ENCODE results near the gene POU3F2. TPM values are rescaled to one million over a fixed set of nuclear protein-coding genes. Genes with fewer than 3 reads are reported as not detected.

Gene POU3F2
- total and polyA plus RNA-seq, 2 of the 13 experiments (the other 11 are each of a cell fraction or from before 2014, with no cell fraction given), result not detected

- Histone ChIP-seq H3K9ac (ENCODE audit: insufficient read depth, low read depth, low read length) (no peak overlapping the region), H3K4me2 (ENCODE audit: low read depth, low read length) (no peak overlapping the region), H3K36me3 (replicated peaks in 1 of 2; ENCODE audit: control insufficient read depth in 1 of 2, insufficient read depth in 2 of 2, low read length in 2 of 2) (no peaks in the 10 kb centered on the region), H3K27me3 (ENCODE audit: control insufficient read depth in 1 of 2, insufficient read depth in 2 of 2, low read length in 2 of 2) (peaks cover 3 to 69% of the 10 kb centered on the region in 2 experiments; a peak in 4 of 5 replicates), H2AFZ (ENCODE audit: low read length) (no peak overlapping the region), H4K20me1 (ENCODE audit: insufficient read depth, low read length) (no peaks in the 10 kb centered on the region), H3K27ac (ENCODE audit: extremely low read length, insufficient read depth, low read length) (no peak overlapping the region), H3K4me1 (ENCODE audit: insufficient read depth, low read length) (no peaks in the 10 kb centered on the region), H3K79me2 (ENCODE audit: insufficient read depth, low read length) (no peaks in the 10 kb centered on the region), H3K4me3 (replicated peaks in 1 of 3; ENCODE audit: insufficient read depth in 1 of 3, low read depth in 2 of 3, low read length in 3 of 3) (no peak overlapping the region), H3K9me3 (ENCODE audit: low read length) (no peaks in the 10 kb centered on the region)
- ATAC-seq (no peak), FAIRE-seq (no peak), DNase-seq (ENCODE audit: low spot score) (no peak)
- ChIA-PET POLR2A (no interaction called here), CTCF (ENCODE audit: low intra/inter-chr PET ratio, low total read pairs) (no interaction called here)
- WGBS (ENCODE audit: low lambda C conversion rate), result 21% methylated on average over 19 of the region's 19 CpGs
- intact Hi-C loops (cut with micrococcal nuclease; ENCODE audit: unreplicated experiment), result no loop called here
- TF ChIP-seq GATAD1 (CRISPR knock-in tag; IDR thresholded peaks at IDR 0.05), result no peak
- TF ChIP-seq TRAFD1 (CRISPR knock-in tag; IDR thresholded peaks at IDR 0.05; ENCODE audit: borderline replicate concordance), result no peak
- no peak for TF ChIP-seq NFYC (CRISPR knock-in tag; IDR thresholded peaks at IDR 0.05)
- no peak for TF ChIP-seq RFXAP (CRISPR knock-in tag; IDR thresholded peaks at IDR 0.05; ENCODE audit: borderline replicate concordance)
- TF ChIP-seq NR1H2 (CRISPR knock-in tag; IDR thresholded peaks at IDR 0.05; ENCODE audit: borderline replicate concordance, low read depth), result no peak
- TF ChIP-seq, protein P1, sequence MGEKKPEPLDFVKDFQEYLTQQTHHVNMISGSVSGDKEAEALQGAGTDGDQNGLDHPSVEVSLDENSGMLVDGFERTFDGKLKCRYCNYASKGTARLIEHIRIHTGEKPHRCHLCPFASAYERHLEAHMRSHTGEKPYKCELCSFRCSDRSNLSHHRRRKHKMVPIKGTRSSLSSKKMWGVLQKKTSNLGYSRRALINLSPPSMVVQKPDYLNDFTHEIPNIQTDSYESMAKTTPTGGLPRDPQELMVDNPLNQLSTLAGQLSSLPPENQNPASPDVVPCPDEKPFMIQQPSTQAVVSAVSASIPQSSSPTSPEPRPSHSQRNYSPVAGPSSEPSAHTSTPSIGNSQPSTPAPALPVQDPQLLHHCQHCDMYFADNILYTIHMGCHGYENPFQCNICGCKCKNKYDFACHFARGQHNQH (CRISPR knock-in tag; IDR thresholded peaks at IDR 0.05), result no peak
- no peak for TF ChIP-seq HES4 (CRISPR knock-in tag; IDR thresholded peaks at IDR 0.05; ENCODE audit: borderline replicate concordance)
- TF ChIP-seq ZNF296 (CRISPR knock-in tag; conservative IDR thresholded peaks at IDR 0.05), result no peak
- no peak for TF ChIP-seq ZBTB38 (CRISPR knock-in tag; IDR thresholded peaks at IDR 0.05)
- TF ChIP-seq ZNF230 (CRISPR knock-in tag; IDR thresholded peaks at IDR 0.05), result no peak
- TF ChIP-seq, protein P2, sequence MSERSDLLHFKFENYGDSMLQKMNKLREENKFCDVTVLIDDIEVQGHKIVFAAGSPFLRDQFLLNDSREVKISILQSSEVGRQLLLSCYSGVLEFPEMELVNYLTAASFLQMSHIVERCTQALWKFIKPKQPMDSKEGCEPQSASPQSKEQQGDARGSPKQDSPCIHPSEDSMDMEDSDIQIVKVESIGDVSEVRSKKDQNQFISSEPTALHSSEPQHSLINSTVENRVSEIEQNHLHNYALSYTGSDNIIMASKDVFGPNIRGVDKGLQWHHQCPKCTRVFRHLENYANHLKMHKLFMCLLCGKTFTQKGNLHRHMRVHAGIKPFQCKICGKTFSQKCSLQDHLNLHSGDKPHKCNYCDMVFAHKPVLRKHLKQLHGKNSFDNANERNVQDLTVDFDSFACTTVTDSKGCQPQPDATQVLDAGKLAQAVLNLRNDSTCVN (CRISPR knock-in tag; IDR thresholded peaks at IDR 0.05; ENCODE audit: borderline replicate concordance), result no peak
- TF ChIP-seq, protein P3, sequence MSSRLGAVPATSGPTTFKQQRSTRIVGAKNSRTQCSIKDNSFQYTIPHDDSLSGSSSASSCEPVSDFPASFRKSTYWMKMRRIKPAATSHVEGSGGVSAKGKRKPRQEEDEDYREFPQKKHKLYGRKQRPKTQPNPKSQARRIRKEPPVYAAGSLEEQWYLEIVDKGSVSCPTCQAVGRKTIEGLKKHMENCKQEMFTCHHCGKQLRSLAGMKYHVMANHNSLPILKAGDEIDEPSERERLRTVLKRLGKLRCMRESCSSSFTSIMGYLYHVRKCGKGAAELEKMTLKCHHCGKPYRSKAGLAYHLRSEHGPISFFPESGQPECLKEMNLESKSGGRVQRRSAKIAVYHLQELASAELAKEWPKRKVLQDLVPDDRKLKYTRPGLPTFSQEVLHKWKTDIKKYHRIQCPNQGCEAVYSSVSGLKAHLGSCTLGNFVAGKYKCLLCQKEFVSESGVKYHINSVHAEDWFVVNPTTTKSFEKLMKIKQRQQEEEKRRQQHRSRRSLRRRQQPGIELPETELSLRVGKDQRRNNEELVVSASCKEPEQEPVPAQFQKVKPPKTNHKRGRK (CRISPR knock-in tag; IDR thresholded peaks at IDR 0.05), result no peak
- TF ChIP-seq TARDBP (CRISPR knock-in tag; IDR thresholded peaks at IDR 0.05), result no peak
- no peak for TF ChIP-seq RFXANK (CRISPR knock-in tag; IDR thresholded peaks at IDR 0.05)
- in situ Hi-C loops (cut with HindIII; ENCODE audit: extremely low pct_ligation_motif_present, low pct_unique_long_range_greater_than_20kb), result loop anchor here (25.0 kb wide), 5 partner anchors 287 to 1763 kb away; no protein-coding TSS in a partner anchor
- BruUV-seq (replicated peaks), result no TSS peak
Observed at GRCh38 chr6:98825600-98826230, 8.7 kb upstream of the POU3F2 start.
